Panc1 (cell line): ENCODE measurements around the gene SLC35F5.

Source experiments
- CTCF ChIP-seq: fragments of 450-650 bp; IDR thresholded peaks from 2 replicates; pipeline ENCODE4 v1.5.1; 2017; ENCODE audit warnings: mild to moderate bottlenecking
- POLR2AphosphoS5 ChIP-seq: IDR thresholded peaks from 2 replicates; pipeline ENCODE4 v1.6.1; 2012; ENCODE audit warnings: mild to moderate bottlenecking, low read depth, low read length, moderate library complexity

GRCh38 chr2:113797237-113797636 lies 40.8 kb upstream of the SLC35F5 start:
- TF ChIP-seq CTCF (no peak), POLR2AphosphoS5 (no peak)
